SK-N-SH treated with all-trans-retinoic acid at 6 μM for 48 hours (cell line): ENCODE results near the gene HS6ST3.

Experiments
- ATAC-seq: fragments of 200-7000 bp; cut with Tn5 transposase; 3 replicates; pipeline ENCODE4 v1.9.1; 2020; ENCODE audit warnings: mild to moderate bottlenecking, moderate library complexity
- ARNTL ChIP-seq: fragments of 450-650 bp; formaldehyde crosslinking; IDR thresholded peaks from 2 replicates; pipeline ENCODE4 v1.5.0; 2020; ENCODE audit warnings: low read depth, mild to moderate bottlenecking, moderate library complexity, borderline replicate concordance
- BACH2 ChIP-seq: fragments of 250-450 bp; sonication (Bioruptor Pico); IDR thresholded peaks from 2 replicates; pipeline ENCODE4 v1.9.0; 2021; ENCODE audit warnings: mild to moderate bottlenecking, borderline replicate concordance
- CREB5 ChIP-seq: fragments of 250-450 bp; sonication (Bioruptor Pico); IDR thresholded peaks from 2 replicates; pipeline ENCODE4 v1.5.1; 2020; ENCODE audit warnings: low read depth, mild to moderate bottlenecking, moderate library complexity
- CSRNP3 ChIP-seq: fragments of 250-450 bp; sonication (Bioruptor Pico); IDR thresholded peaks from 2 replicates; pipeline ENCODE4 v1.5.1; 2021; ENCODE audit warnings: mild to moderate bottlenecking, moderate library complexity
- ESRRG ChIP-seq: fragments of 250-450 bp; sonication (Bioruptor Pico); IDR thresholded peaks from 2 replicates; pipeline ENCODE4 v1.6.1; 2021; ENCODE audit warnings: mild to moderate bottlenecking
- OSR1 ChIP-seq: fragments of 250-450 bp; sonication (Bioruptor Pico); IDR thresholded peaks from 2 replicates; pipeline ENCODE4 v1.8.0; 2022; ENCODE audit warnings: moderate library complexity, mild to moderate bottlenecking, inconsistent platforms
- PATZ1 ChIP-seq: fragments of 250-450 bp; sonication (Bioruptor Pico); IDR thresholded peaks from 2 replicates; pipeline ENCODE4 v1.8.0; 2020; ENCODE audit warnings: mild to moderate bottlenecking, moderate library complexity, borderline replicate concordance
- POU6F1 ChIP-seq: fragments of 250-450 bp; sonication (Bioruptor Pico); IDR thresholded peaks from 2 replicates; pipeline ENCODE4 v1.8.0; 2021; ENCODE audit warnings: low read depth, mild to moderate bottlenecking, moderate library complexity, borderline replicate concordance
- PPARA ChIP-seq: fragments of 250-450 bp; sonication (Bioruptor Pico); IDR thresholded peaks from 2 replicates; pipeline ENCODE4 v1.5.0; 2020; ENCODE audit warnings: mild to moderate bottlenecking, borderline replicate concordance
- SNAI2 ChIP-seq: fragments of 250-450 bp; sonication (Bioruptor Pico); IDR thresholded peaks from 2 replicates; pipeline ENCODE4 v1.5.0; 2020; ENCODE audit warnings: mild to moderate bottlenecking, moderate library complexity
- TOX ChIP-seq: fragments of 250-450 bp; sonication (Bioruptor Pico); IDR thresholded peaks from 2 replicates; pipeline ENCODE4 v1.8.0; 2021; ENCODE audit warnings: mild to moderate bottlenecking, moderate library complexity, borderline replicate concordance
- TSHZ2 ChIP-seq: fragments of 250-450 bp; sonication (Bioruptor Pico); IDR thresholded peaks from 2 replicates; pipeline ENCODE4 v1.5.0; 2020; ENCODE audit warnings: mild to moderate bottlenecking, moderate library complexity
- ZC3H10 ChIP-seq: fragments of 250-450 bp; sonication (Bioruptor Pico); IDR thresholded peaks from 2 replicates; pipeline ENCODE4 v1.5.1; 2021; ENCODE audit warnings: mild to moderate bottlenecking, moderate library complexity
- ZFP3 ChIP-seq: fragments of 250-450 bp; sonication (Bioruptor Pico); IDR thresholded peaks from 2 replicates; pipeline ENCODE4 v1.5.0; 2020; ENCODE audit warnings: mild to moderate bottlenecking, moderate library complexity
- ZFP30 ChIP-seq: fragments of 450-650 bp; formaldehyde crosslinking; IDR thresholded peaks from 2 replicates; pipeline ENCODE4 v1.5.0; 2022; ENCODE audit warnings: mild to moderate bottlenecking, moderate library complexity
- ZNF565 ChIP-seq: fragments of 450-650 bp; formaldehyde crosslinking; conservative IDR thresholded peaks from 2 replicates; pipeline ENCODE4 v1.5.0; 2020; ENCODE audit warnings: low read depth, mild to moderate bottlenecking, moderate library complexity
- ZNF70 ChIP-seq: fragments of 450-650 bp; formaldehyde crosslinking; IDR thresholded peaks from 2 replicates; pipeline ENCODE4 v1.5.0; 2020; ENCODE audit warnings: mild to moderate bottlenecking, moderate library complexity
- ZNF8 ChIP-seq: fragments of 450-650 bp; formaldehyde crosslinking; IDR thresholded peaks from 2 replicates; pipeline ENCODE4 v1.5.0; 2020; ENCODE audit warnings: mild to moderate bottlenecking, moderate library complexity

Gene HS6ST3

GRCh38 chr13:96091164-96092117 is 1.5 kb downstream of the HS6ST3 start:
- peak; percentile 38; the same call in 2 of the 3 replicates for ATAC-seq
- TF ChIP-seq ZFP3 (CRISPR knock-in tag) (no peak), ZNF8 (CRISPR knock-in tag) (no peak), ZNF565 (CRISPR knock-in tag) (no peak), ZNF70 (CRISPR knock-in tag) (no peak), ARNTL (CRISPR knock-in tag) (no peak), POU6F1 (CRISPR knock-in tag) (no peak), ZC3H10 (CRISPR knock-in tag) (no peak), ZFP30 (CRISPR knock-in tag) (no peak), TSHZ2 (CRISPR knock-in tag) (no peak), ESRRG (CRISPR knock-in tag) (no peak), CSRNP3 (no peak), TOX (no peak), CREB5 (no peak), OSR1 (no peak), PATZ1 (CRISPR knock-in tag) (no peak)
- TF ChIP-seq, all 23 proteins: peak for 0

- no peak for TF ChIP-seq ARNTL (CRISPR knock-in tag)
- TF ChIP-seq ZNF70 (CRISPR knock-in tag) = no peak
- TF ChIP-seq OSR1 = no peak
- TF ChIP-seq PATZ1 (CRISPR knock-in tag) = no peak
- TF ChIP-seq ZFP3 (CRISPR knock-in tag) = no peak
- TF ChIP-seq SNAI2 (CRISPR knock-in tag) = no peak
- no peak for TF ChIP-seq ESRRG (CRISPR knock-in tag)
- TF ChIP-seq PPARA (CRISPR knock-in tag) = no peak
- no peak for TF ChIP-seq POU6F1 (CRISPR knock-in tag)
- TF ChIP-seq BACH2 = no peak
- ATAC-seq = no peak
Observed at GRCh38 chr13:96093296-96094006, 3.5 kb downstream of the HS6ST3 start.
